Neural cell (in vitro differentiated cells): ENCODE data around the gene ARID3B. TPM values are rescaled to one million over a fixed set of nuclear protein-coding genes. Genes with fewer than 3 reads are reported as not detected.

Source experiments
- H2AFZ ChIP-seq: fragments of 200-600, 300-800 bp; sonication (generic), shearing (Covaris generic); 2 replicates; pipeline ENCODE4 v1.6.0; 2014; ENCODE audit warnings: low read depth, mild to moderate bottlenecking, antibody characterized with exemption, low read length, moderate library complexity
- H3F3A ChIP-seq: fragments of 200-600 bp; shearing (Covaris generic); 2 replicates; pipeline ENCODE4 v1.6.1; 2016; ENCODE audit warnings: mild to moderate bottlenecking, moderate library complexity, mixed read lengths, antibody characterized with exemption, low read length; ENCODE audit not compliant: insufficient read depth, poor library complexity, severe bottlenecking
- H3K27ac ChIP-seq: fragments of 200-600, 300-800 bp; sonication (generic), shearing (Covaris generic); 2 replicates; pipeline ENCODE4 v1.5.1; 2014; ENCODE audit warnings: mild to moderate bottlenecking, low read length, moderate library complexity
- H3K27me3 ChIP-seq: fragments of 300-800, 200-600 bp; sonication (generic), shearing (Covaris generic); 2 replicates; pipeline ENCODE4 v1.6.0; 2014; ENCODE audit warnings: mild to moderate bottlenecking, low read depth, low read length, moderate library complexity; ENCODE audit not compliant: insufficient read depth
- H3K36me3 ChIP-seq: fragments of 300-800, 200-600 bp; sonication (generic), shearing (Covaris generic); 2 replicates; pipeline ENCODE4 v1.5.1; 2014; ENCODE audit warnings: mild to moderate bottlenecking, antibody characterized with exemption, low read length, moderate library complexity; ENCODE audit not compliant: insufficient read depth
- H3K4me2 ChIP-seq: fragments of 300-800, 200-600 bp; sonication (generic), shearing (Covaris generic); 2 replicates; pipeline ENCODE4 v1.6.0; 2014; ENCODE audit warnings: mild to moderate bottlenecking, low read length
- H3K4me3 ChIP-seq: fragments of 300-800, 200-600 bp; sonication (generic), shearing (Covaris generic); 2 replicates; pipeline ENCODE4 v1.5.1; 2014; ENCODE audit warnings: mild to moderate bottlenecking, low read length, moderate library complexity
- H3K79me2 ChIP-seq: fragments of 200-600 bp; shearing (Covaris generic); replicated peaks from 2 replicates; pipeline ENCODE4 v1.6.0; 2014; ENCODE audit warnings: mild to moderate bottlenecking, low read length, moderate library complexity; ENCODE audit not compliant: insufficient read depth
- H3K9ac ChIP-seq: fragments of 300-800, 200-600 bp; sonication (generic), shearing (Covaris generic); 2 replicates; pipeline ENCODE4 v1.6.1; 2016; ENCODE audit warnings: mild to moderate bottlenecking, low read length, mixed read lengths
- H3K9me2 ChIP-seq: fragments of 200-600 bp; shearing (Covaris generic); 2 replicates; pipeline ENCODE4 v1.6.1; 2016; ENCODE audit warnings: mild to moderate bottlenecking, low read length, mixed read lengths; ENCODE audit not compliant: insufficient read depth
- H3K9me3 ChIP-seq: fragments of 200-600, 300-800 bp; sonication (generic), shearing (Covaris generic); 2 replicates; pipeline ENCODE4 v1.6.1; 2016; ENCODE audit warnings: mild to moderate bottlenecking, mixed run types, low read length, moderate library complexity, mixed read lengths
- H4K20me1 ChIP-seq: fragments of 200-600 bp; shearing (Covaris generic); 2 replicates; pipeline ENCODE4 v1.6.1; 2016; ENCODE audit warnings: mild to moderate bottlenecking, mixed run types; ENCODE audit not compliant: insufficient read depth
- CTCF ChIP-seq: fragments of 450-650 bp; IDR thresholded peaks from 2 replicates; pipeline ENCODE4 v1.5.1; 2014; ENCODE audit warnings: antibody characterized with exemption, mild to moderate bottlenecking, moderate library complexity; ENCODE audit not compliant: poor library complexity, severe bottlenecking
- EP300 ChIP-seq: fragments of 450-650 bp; conservative IDR thresholded peaks from 2 replicates; pipeline ENCODE4 v1.6.1; 2014; ENCODE audit warnings: antibody characterized with exemption, mild to moderate bottlenecking, moderate library complexity; ENCODE audit not compliant: poor library complexity, severe bottlenecking
- EZH2 ChIP-seq: fragments of 200-600, 300-800 bp; shearing (Covaris generic), sonication (generic); IDR thresholded peaks from 2 replicates; pipeline ENCODE4 v1.6.1; 2014; ENCODE audit warnings: antibody characterized with exemption, low read length, borderline replicate concordance, mild to moderate bottlenecking; ENCODE audit not compliant: insufficient read depth, poor library complexity, severe bottlenecking
- MXI1 ChIP-seq: fragments of 450-650 bp; conservative IDR thresholded peaks from 2 replicates; pipeline ENCODE4 v1.6.1; 2014; ENCODE audit warnings: antibody characterized with exemption, mild to moderate bottlenecking; ENCODE audit not compliant: poor library complexity, severe bottlenecking
- POLR2AphosphoS5 ChIP-seq: IDR thresholded peaks from 2 replicates; pipeline ENCODE4 v1.6.1; 2012
- RAD21 ChIP-seq: fragments of 450-650 bp; conservative IDR thresholded peaks from 2 replicates; pipeline ENCODE4 v1.6.1; 2014; ENCODE audit warnings: antibody characterized with exemption, mild to moderate bottlenecking, moderate library complexity
- REST ChIP-seq: IDR thresholded peaks from 2 replicates; pipeline ENCODE4 v1.6.1; 2012; ENCODE audit warnings: borderline replicate concordance
- SMC3 ChIP-seq: fragments of 450-650 bp; conservative IDR thresholded peaks from 2 replicates; pipeline ENCODE4 v1.6.1; 2014; ENCODE audit warnings: antibody characterized with exemption, mild to moderate bottlenecking, moderate library complexity; ENCODE audit not compliant: poor library complexity
- TAF1 ChIP-seq: IDR thresholded peaks from 2 replicates; pipeline ENCODE4 v1.6.1; 2012; ENCODE audit warnings: low read depth
- polyA plus RNA-seq: library from polyadenylated mRNA; depleted of rRNA; stranded (reverse); fragments of >200 nt; gene quantifications from 2 replicates; pipeline ENCODE4 v1.2.3, GENCODE V29; 2014

Gene ARID3B
- polyA plus RNA-seq, 1 donor from 2014 or later: 11.2 TPM

GRCh38 chr15:74604983-74605794, 64.2 kb downstream of the ARID3B start:
- TF ChIP-seq CTCF (no peak), POLR2AphosphoS5 (no peak), RAD21 (no peak), EZH2 (no peak), EP300 (no peak), SMC3 (no peak), TAF1 (no peak), REST (no peak), MXI1 (no peak)

GRCh38 chr15:74605795-74606150, 64.8 kb downstream of the ARID3B start:
- no peak overlapping the region for H3K9ac ChIP-seq
- no peaks in the 10 kb centered on the region for H3K36me3 ChIP-seq
- no peak overlapping the region for H3K27ac ChIP-seq
- no peak for TF ChIP-seq TAF1
- no peak for TF ChIP-seq RAD21
- TF ChIP-seq REST: no peak
- no peak for TF ChIP-seq EP300
- no peak for TF ChIP-seq MXI1
- TF ChIP-seq SMC3: no peak
- no peaks in the 10 kb centered on the region for H3K79me2 ChIP-seq
- no peaks in the 10 kb centered on the region for H3F3A ChIP-seq
- no peaks in the 10 kb centered on the region for H3K9me3 ChIP-seq
- no peak overlapping the region for H3K4me3 ChIP-seq
- H4K20me1 ChIP-seq: no peaks in the 10 kb centered on the region
- H2AFZ ChIP-seq: no peak overlapping the region
- H3K9me2 ChIP-seq: no peaks in the 10 kb centered on the region
- no peaks in the 10 kb centered on the region for H3K27me3 ChIP-seq
- H3K4me2 ChIP-seq: no peak overlapping the region

More at GRCh38 chr15:74604983-74605794, 64.2 kb downstream of the ARID3B start:
- Histone ChIP-seq H3K4me2 (no peak overlapping the region), H3K4me3 (no peak overlapping the region), H4K20me1 (no peaks in the 10 kb centered on the region), H3K27me3 (no peaks in the 10 kb centered on the region), H3K9me3 (no peaks in the 10 kb centered on the region), H3K36me3 (no peaks in the 10 kb centered on the region), H3K79me2 (no peaks in the 10 kb centered on the region), H3K9me2 (no peaks in the 10 kb centered on the region), H2AFZ (no peak overlapping the region), H3K27ac (no peak overlapping the region), H3F3A (no peaks in the 10 kb centered on the region), H3K9ac (no peak overlapping the region)
